SU-DHL-6 (cell line): Measurements from ENCODE around the gene RECQL5.

Experiments used
- H2AFZ ChIP-seq: fragments of 200-600 bp; sonication (generic); 2 replicates; pipeline ENCODE4 v1.6.1; 2014; ENCODE audit warnings: low read depth, mild to moderate bottlenecking, moderate library complexity, mixed read lengths, antibody characterized with exemption, low read length; ENCODE audit not compliant: severe bottlenecking
- H3F3A ChIP-seq: fragments of 200-600 bp; shearing (Covaris generic); 2 replicates; pipeline ENCODE4 v1.6.0; 2016; ENCODE audit warnings: antibody characterized with exemption, mild to moderate bottlenecking; ENCODE audit not compliant: insufficient read depth
- H3K27ac ChIP-seq: fragments of 200-600 bp; sonication (generic); 2 replicates; pipeline ENCODE4 v1.5.1; 2016; ENCODE audit warnings: low read depth, mild to moderate bottlenecking, low read length, moderate library complexity, mixed read lengths
- H3K27me3 ChIP-seq: fragments of 200-600 bp; sonication (generic), shearing (Covaris generic); 2 replicates; pipeline ENCODE4 v1.6.0; 2014; ENCODE audit warnings: mild to moderate bottlenecking, low read length
- H3K36me3 ChIP-seq: fragments of 200-600 bp; sonication (generic); 2 replicates; pipeline ENCODE4 v1.6.1; 2014; ENCODE audit warnings: mild to moderate bottlenecking, low read length, mixed read lengths
- H3K4me2 ChIP-seq: fragments of 300-600, 200-600 bp; shearing (Covaris generic), sonication (generic); 2 replicates; pipeline ENCODE4 v1.6.0; 2014; ENCODE audit warnings: low read length, low read depth, mild to moderate bottlenecking; ENCODE audit not compliant: poor library complexity, severe bottlenecking
- H3K4me3 ChIP-seq: fragments of 200-600 bp; sonication (generic); 2 replicates; pipeline ENCODE4 v1.5.1; 2014; ENCODE audit warnings: antibody characterized with exemption, low read length, mild to moderate bottlenecking, mixed read lengths; ENCODE audit not compliant: insufficient read depth, poor library complexity, severe bottlenecking
- H3K79me2 ChIP-seq: fragments of 200-600 bp; sonication (generic); 2 replicates; pipeline ENCODE4 v1.6.1; 2014; ENCODE audit warnings: mild to moderate bottlenecking, low read length, moderate library complexity; ENCODE audit not compliant: insufficient read depth
- H3K9ac ChIP-seq: fragments of 200-600 bp; sonication (generic); 2 replicates; pipeline ENCODE4 v1.7.0; 2014; ENCODE audit warnings: mild to moderate bottlenecking, low read length
- H3K9me2 ChIP-seq: fragments of 200-600 bp; sonication (generic); replicated peaks from 2 replicates; pipeline ENCODE4 v1.6.1; 2014; ENCODE audit warnings: low read length; ENCODE audit not compliant: insufficient read depth
- H3K9me3 ChIP-seq: fragments of 200-600 bp; sonication (generic); 2 replicates; pipeline ENCODE4 v1.6.1; 2014; ENCODE audit warnings: low read length, mixed read lengths; ENCODE audit not compliant: insufficient read depth
- H4K20me1 ChIP-seq: fragments of 200-600 bp; sonication (generic); 2 replicates; pipeline ENCODE4 v1.6.1; 2014; ENCODE audit warnings: low read depth, mild to moderate bottlenecking, antibody characterized with exemption, low read length, moderate library complexity, mixed read lengths
- EZH2phosphoT487 ChIP-seq: fragments of 200-600 bp; sonication (generic), shearing (Covaris generic); conservative IDR thresholded peaks from 2 replicates; pipeline ENCODE4 v1.6.1; 2018; ENCODE audit warnings: mild to moderate bottlenecking, antibody characterized with exemption, low read length, moderate library complexity, mixed read lengths
- TF ChIP-seq, protein P1 (sequence below): fragments of 200-600 bp; sonication (generic); IDR thresholded peaks from one replicate; pipeline ENCODE4 v1.5.1; 2017; ENCODE audit warnings: antibody characterized with exemption, mild to moderate bottlenecking, low read length, moderate library complexity; ENCODE audit not compliant: insufficient read depth, poor library complexity, severe bottlenecking

Gene RECQL5

DNA sequence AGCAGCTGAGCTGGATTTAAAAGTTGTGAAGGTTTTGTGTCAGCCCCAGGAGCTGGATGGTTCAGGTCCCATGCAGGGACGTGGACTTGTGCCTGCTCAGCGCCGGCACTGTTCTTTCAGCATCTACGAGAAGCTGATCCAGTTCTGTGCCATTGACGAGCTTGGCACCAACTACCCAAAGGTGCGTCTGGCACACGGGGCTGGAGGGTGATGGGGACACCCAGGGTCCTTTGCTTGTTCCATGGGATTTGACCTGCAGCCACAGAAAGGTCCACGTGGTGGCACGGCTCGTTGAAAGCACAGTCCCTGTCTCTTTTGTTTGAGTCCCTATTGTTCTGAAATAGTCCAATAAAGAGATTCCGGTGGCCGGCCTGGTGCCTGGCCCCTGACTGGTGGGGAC lies 36.2 kb upstream of the RECQL5 start:
- Histone ChIP-seq H4K20me1 (no peaks in the 10 kb centered on the region), H3K4me3 (no peak overlapping the region), H3K9ac (no peak overlapping the region), H3K9me3 (no peaks in the 10 kb centered on the region), H3K4me2 (no peak overlapping the region), H3F3A (no peaks in the 10 kb centered on the region), H2AFZ (no peak overlapping the region), H3K36me3 (0 out of 2 replicates have a peak, but pooled peaks cover 5% of the 10 kb centered on the region), H3K27ac (no peak overlapping the region), H3K79me2 (no peaks in the 10 kb centered on the region), H3K27me3 (no peaks in the 10 kb centered on the region), H3K9me2 (no peaks in the 10 kb centered on the region)
- TF ChIP-seq, protein P1, sequence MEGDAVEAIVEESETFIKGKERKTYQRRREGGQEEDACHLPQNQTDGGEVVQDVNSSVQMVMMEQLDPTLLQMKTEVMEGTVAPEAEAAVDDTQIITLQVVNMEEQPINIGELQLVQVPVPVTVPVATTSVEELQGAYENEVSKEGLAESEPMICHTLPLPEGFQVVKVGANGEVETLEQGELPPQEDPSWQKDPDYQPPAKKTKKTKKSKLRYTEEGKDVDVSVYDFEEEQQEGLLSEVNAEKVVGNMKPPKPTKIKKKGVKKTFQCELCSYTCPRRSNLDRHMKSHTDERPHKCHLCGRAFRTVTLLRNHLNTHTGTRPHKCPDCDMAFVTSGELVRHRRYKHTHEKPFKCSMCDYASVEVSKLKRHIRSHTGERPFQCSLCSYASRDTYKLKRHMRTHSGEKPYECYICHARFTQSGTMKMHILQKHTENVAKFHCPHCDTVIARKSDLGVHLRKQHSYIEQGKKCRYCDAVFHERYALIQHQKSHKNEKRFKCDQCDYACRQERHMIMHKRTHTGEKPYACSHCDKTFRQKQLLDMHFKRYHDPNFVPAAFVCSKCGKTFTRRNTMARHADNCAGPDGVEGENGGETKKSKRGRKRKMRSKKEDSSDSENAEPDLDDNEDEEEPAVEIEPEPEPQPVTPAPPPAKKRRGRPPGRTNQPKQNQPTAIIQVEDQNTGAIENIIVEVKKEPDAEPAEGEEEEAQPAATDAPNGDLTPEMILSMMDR: no peak
- TF ChIP-seq EZH2phosphoT487: no peak

DNA sequence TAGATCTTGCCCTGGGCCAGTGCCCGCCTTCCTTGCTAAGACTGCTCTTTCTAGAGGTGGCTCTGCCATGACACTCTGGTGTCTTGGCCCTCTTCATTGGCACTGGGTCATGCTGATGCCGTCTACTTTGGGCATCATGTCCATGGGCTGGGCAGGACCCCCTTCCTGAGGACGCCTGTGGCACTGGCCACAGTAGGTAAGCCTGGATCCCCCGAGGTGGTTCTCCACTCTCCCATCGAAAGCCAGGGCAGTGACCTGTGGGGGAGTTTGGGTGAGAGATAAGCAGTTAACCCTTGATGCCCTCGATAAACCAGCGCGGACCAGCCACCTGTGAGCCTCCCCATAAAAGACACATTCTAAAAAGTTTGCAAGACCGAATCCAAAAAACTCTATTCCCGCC lies 34.3 kb upstream of the RECQL5 start:
- Histone ChIP-seq H2AFZ (no peak overlapping the region), H3K9me3 (no peaks in the 10 kb centered on the region), H3K9me2 (no peaks in the 10 kb centered on the region), H3K4me3 (no peak overlapping the region), H3K4me2 (no peak overlapping the region), H3K9ac (no peak overlapping the region), H4K20me1 (no peaks in the 10 kb centered on the region), H3F3A (no peaks in the 10 kb centered on the region), H3K79me2 (no peaks in the 10 kb centered on the region), H3K36me3 (0 out of 2 replicates have a peak, but pooled peaks cover 5% of the 10 kb centered on the region), H3K27ac (no peak overlapping the region), H3K27me3 (no peaks in the 10 kb centered on the region)
- no peak for TF ChIP-seq EZH2phosphoT487
- TF ChIP-seq, protein P1: no peak

DNA sequence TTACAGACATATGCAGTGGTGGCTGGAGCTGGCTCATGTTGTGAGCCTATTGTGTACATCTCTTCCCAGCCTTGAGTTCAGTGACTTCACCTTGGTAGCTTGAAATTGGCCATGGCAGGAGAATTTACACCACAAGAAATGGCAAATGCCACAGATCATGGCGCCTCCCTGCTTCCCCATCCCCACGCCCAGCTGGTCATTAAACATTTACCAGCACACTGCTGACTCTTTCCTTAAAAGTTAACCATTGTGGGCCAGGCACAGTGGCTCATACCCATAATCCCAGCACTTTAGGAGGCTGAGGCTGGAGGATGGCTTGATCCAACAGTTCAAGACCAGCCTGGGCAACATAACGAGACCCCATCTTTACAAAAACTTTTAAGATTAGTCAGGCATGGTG lies 31.7 kb upstream of the RECQL5 start:
- TF ChIP-seq, protein P1: no peak
- no peak for TF ChIP-seq EZH2phosphoT487
- H3K9me3 ChIP-seq: no peaks in the 10 kb centered on the region
- no peak overlapping the region for H3K4me2 ChIP-seq
- no peak overlapping the region for H3K27ac ChIP-seq
- H3F3A ChIP-seq: no peaks in the 10 kb centered on the region
- no peaks in the 10 kb centered on the region for H3K9me2 ChIP-seq
- no peaks in the 10 kb centered on the region for H3K27me3 ChIP-seq
- no peak overlapping the region for H2AFZ ChIP-seq
- H3K36me3 ChIP-seq: 0 out of 2 replicates have a peak, but pooled peaks cover 5% of the 10 kb centered on the region
- no peaks in the 10 kb centered on the region for H4K20me1 ChIP-seq
- H3K4me3 ChIP-seq: no peak overlapping the region
- no peak overlapping the region for H3K9ac ChIP-seq
- H3K79me2 ChIP-seq: no peaks in the 10 kb centered on the region
